Gastrocnemius medialis (tissue), 4 donors: Measurements from ENCODE around the gene ATXN1.

Experiments used
- CTCF ChIP-seq, 5 experiments: fragments of 450-650 bp in 3 of 5; fragments of 200-600 bp in 2 of 5; sonication (generic) in 2 of 5; IDR thresholded peaks in 4 of 5; conservative IDR thresholded peaks in 1 of 5; 1 replicate in 4 of 5; 2 replicates in 1 of 5; pipeline ENCODE4 v1.5.1; 2016 to 2019; ENCODE audit warnings: antibody characterized with exemption in 5 of 5, mild to moderate bottlenecking in 3 of 5, moderate library complexity in 3 of 5
- POLR2A ChIP-seq, 2 donors: fragments of 450-650 bp; IDR thresholded peaks; one replicate each; pipeline ENCODE4 v1.6.1; 2017; ENCODE audit warnings: antibody characterized with exemption in 2 of 2, mild to moderate bottlenecking in 2 of 2, moderate library complexity in 2 of 2

- TF ChIP-seq CTCF (IDR thresholded peaks at IDR 0.05 in 4 of 5, conservative IDR thresholded peaks at IDR 0.05 in 1 of 5) = no peak
- no peak for TF ChIP-seq POLR2A (IDR thresholded peaks at IDR 0.05)
Measured at GRCh38 chr6:16633961-16634360, 127.3 kb downstream of the ATXN1 start.
